ENCODE data around the gene PSME4. TPM values are rescaled to one million over a fixed set of nuclear protein-coding genes. Genes with fewer than 3 reads are reported as not detected.

The PSME4 gene
- total RNA-seq, 1 donor from 2014 or later: 87.6 TPM

GRCh38 chr2:53911434-53912189 is 59.2 kb downstream of the PSME4 start:
- TF ChIP-seq, protein P1, sequence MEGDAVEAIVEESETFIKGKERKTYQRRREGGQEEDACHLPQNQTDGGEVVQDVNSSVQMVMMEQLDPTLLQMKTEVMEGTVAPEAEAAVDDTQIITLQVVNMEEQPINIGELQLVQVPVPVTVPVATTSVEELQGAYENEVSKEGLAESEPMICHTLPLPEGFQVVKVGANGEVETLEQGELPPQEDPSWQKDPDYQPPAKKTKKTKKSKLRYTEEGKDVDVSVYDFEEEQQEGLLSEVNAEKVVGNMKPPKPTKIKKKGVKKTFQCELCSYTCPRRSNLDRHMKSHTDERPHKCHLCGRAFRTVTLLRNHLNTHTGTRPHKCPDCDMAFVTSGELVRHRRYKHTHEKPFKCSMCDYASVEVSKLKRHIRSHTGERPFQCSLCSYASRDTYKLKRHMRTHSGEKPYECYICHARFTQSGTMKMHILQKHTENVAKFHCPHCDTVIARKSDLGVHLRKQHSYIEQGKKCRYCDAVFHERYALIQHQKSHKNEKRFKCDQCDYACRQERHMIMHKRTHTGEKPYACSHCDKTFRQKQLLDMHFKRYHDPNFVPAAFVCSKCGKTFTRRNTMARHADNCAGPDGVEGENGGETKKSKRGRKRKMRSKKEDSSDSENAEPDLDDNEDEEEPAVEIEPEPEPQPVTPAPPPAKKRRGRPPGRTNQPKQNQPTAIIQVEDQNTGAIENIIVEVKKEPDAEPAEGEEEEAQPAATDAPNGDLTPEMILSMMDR (IDR thresholded peaks at IDR 0.05; ENCODE audit: partially characterized antibody, unreplicated experiment): no peak
- peaks cover 3% of the 10 kb centered on the region for H3K9me3 Mint-ChIP-seq (ENCODE audit: unreplicated experiment)
- H3K4me1 Mint-ChIP-seq (ENCODE audit: low read depth, unreplicated experiment): peaks cover 5% of the 10 kb centered on the region
- H3K36me3 Mint-ChIP-seq (ENCODE audit: unreplicated experiment): no peaks in the 10 kb centered on the region
- H3K27me3 Mint-ChIP-seq (ENCODE audit: unreplicated experiment): no peaks in the 10 kb centered on the region
- H3K4me3 Mint-ChIP-seq (ENCODE audit: unreplicated experiment): no peak overlapping the region
- no peak for DNase-seq
- no peak overlapping the region for H3K27ac Mint-ChIP-seq (ENCODE audit: unreplicated experiment)

DNA sequence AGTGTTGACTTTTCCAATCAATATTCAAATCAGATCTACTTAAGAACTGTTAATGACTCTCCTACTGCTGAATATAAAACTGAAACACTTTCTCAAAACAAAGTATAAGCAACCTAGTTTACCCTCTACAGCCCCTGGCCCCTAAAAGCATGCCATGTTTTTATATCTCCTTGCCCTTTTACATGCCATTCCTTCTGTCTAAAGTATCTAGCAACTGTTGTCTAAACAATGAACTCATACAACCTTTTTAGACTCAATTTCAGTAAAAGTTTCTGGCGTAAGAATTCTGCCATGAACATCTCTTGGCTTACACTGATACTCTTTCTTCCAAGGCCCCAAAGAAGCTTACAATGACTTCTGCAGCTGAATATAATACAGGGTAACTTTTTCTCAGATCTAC is 63.2 kb downstream of the PSME4 start:
- no peak for DNase-seq
- Mint-ChIP-seq H3K36me3 (ENCODE audit: unreplicated experiment) (no peaks in the 10 kb centered on the region), H3K9me3 (ENCODE audit: unreplicated experiment) (peaks cover 3% of the 10 kb centered on the region), H3K27ac (ENCODE audit: unreplicated experiment) (no peak overlapping the region), H3K27me3 (ENCODE audit: unreplicated experiment) (no peaks in the 10 kb centered on the region), H3K4me1 (ENCODE audit: low read depth, unreplicated experiment) (peaks cover 1% of the 10 kb centered on the region), H3K4me3 (ENCODE audit: unreplicated experiment) (no peak overlapping the region)
- TF ChIP-seq, protein P1 (IDR thresholded peaks at IDR 0.05; ENCODE audit: partially characterized antibody, unreplicated experiment): no peak

DNA sequence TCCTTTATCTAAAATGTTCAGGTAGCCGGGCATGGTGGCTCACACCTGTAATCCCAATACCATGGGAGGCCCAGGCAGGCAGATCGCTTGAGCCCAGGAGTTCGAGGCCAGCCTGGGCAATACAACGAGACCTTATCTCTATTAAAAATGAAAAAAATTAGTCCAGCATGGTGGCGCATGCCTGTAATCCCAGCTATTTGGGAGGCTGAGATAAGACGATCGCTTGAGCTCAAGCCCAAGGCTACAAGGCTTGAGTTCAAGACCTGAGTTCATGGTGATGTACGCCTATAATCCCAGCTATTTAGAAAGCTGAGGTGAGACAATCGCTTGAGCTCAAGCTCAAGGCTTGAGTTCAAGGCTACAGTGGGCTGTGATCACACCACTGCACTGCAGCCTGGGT is 65.4 kb downstream of the PSME4 start:
- Mint-ChIP-seq H3K4me3 (ENCODE audit: unreplicated experiment) (no peak overlapping the region), H3K27ac (ENCODE audit: unreplicated experiment) (no peak overlapping the region), H3K27me3 (ENCODE audit: unreplicated experiment) (no peaks in the 10 kb centered on the region), H3K9me3 (ENCODE audit: unreplicated experiment) (peaks cover 3% of the 10 kb centered on the region), H3K36me3 (ENCODE audit: unreplicated experiment) (no peaks in the 10 kb centered on the region), H3K4me1 (ENCODE audit: low read depth, unreplicated experiment) (no peaks in the 10 kb centered on the region)
- DNase-seq: no peak
- TF ChIP-seq, protein P1 (IDR thresholded peaks at IDR 0.05; ENCODE audit: partially characterized antibody, unreplicated experiment): no peak

GRCh38 chr2:53903011-53903410 is 67.8 kb downstream of the PSME4 start:
- Mint-ChIP-seq H3K27me3 (ENCODE audit: unreplicated experiment) (no peaks in the 10 kb centered on the region), H3K27ac (ENCODE audit: unreplicated experiment) (no peak overlapping the region), H3K4me3 (ENCODE audit: unreplicated experiment) (no peak overlapping the region), H3K9me3 (ENCODE audit: unreplicated experiment) (peaks cover 1% of the 10 kb centered on the region), H3K36me3 (ENCODE audit: unreplicated experiment) (no peaks in the 10 kb centered on the region), H3K4me1 (ENCODE audit: low read depth, unreplicated experiment) (no peaks in the 10 kb centered on the region)
- no peak for DNase-seq
- TF ChIP-seq, protein P1 (IDR thresholded peaks at IDR 0.05; ENCODE audit: partially characterized antibody, unreplicated experiment): no peak

GRCh38 chr2:53901192-53901591 is 69.6 kb downstream of the PSME4 start:
- no peak for DNase-seq
- peaks cover 1% of the 10 kb centered on the region for H3K9me3 Mint-ChIP-seq (ENCODE audit: unreplicated experiment)
- H3K27me3 Mint-ChIP-seq (ENCODE audit: unreplicated experiment): no peaks in the 10 kb centered on the region
- H3K4me3 Mint-ChIP-seq (ENCODE audit: unreplicated experiment): no peak overlapping the region
- TF ChIP-seq, protein P1 (IDR thresholded peaks at IDR 0.05; ENCODE audit: partially characterized antibody, unreplicated experiment): no peak
- no peaks in the 10 kb centered on the region for H3K36me3 Mint-ChIP-seq (ENCODE audit: unreplicated experiment)
- H3K27ac Mint-ChIP-seq (ENCODE audit: unreplicated experiment): no peak overlapping the region
- H3K4me1 Mint-ChIP-seq (ENCODE audit: low read depth, unreplicated experiment): no peaks in the 10 kb centered on the region

Data from glutamatergic neuron (in vitro differentiated cells).